Spleen (tissue), 11 donors: ENCODE measurements around the gene MACC1. TPM values are rescaled to one million over a fixed set of nuclear protein-coding genes. Genes with fewer than 3 reads are reported as not detected.

Source experiments
- DNase-seq: peaks from one replicate; pipeline ENCODE4 v3.0.0-alpha.2; 2020
- H3K27ac ChIP-seq, 8 donors: fragments of 200-600 bp; sonication (generic) in 7 of 8; 1 replicate in 4 of 8; 2 replicates in 4 of 8; pipeline versions ENCODE4 v1.5.0 to v1.8.0; 2016 to 2021; ENCODE audit warnings: inconsistent platforms in 4 of 8, mild to moderate bottlenecking in 4 of 8, moderate library complexity in 1 of 8
- H3K27me3 ChIP-seq, 7 donors: fragments of 200-600 bp; sonication (generic) in 6 of 7; replicated peaks in 1 of 7; 1 replicate in 4 of 7; 2 replicates in 3 of 7; pipeline versions ENCODE4 v1.5.0 to v1.8.0; 2016 to 2021; ENCODE audit warnings: inconsistent platforms in 3 of 7, mild to moderate bottlenecking in 1 of 7
- H3K36me3 ChIP-seq, 6 donors: fragments of 200-600 bp; sonication (generic) in 5 of 6; 1 replicate in 4 of 6; 2 replicates in 2 of 6; pipeline versions ENCODE4 v1.5.0 to v1.8.0; 2016 to 2021; ENCODE audit warnings: inconsistent platforms in 2 of 6
- H3K4me1 ChIP-seq, 6 donors: fragments of 200-600 bp; sonication (generic) in 5 of 6; 1 replicate in 3 of 6; 2 replicates in 3 of 6; pipeline versions ENCODE4 v1.5.0 to v1.8.0; 2016 to 2021; ENCODE audit warnings: inconsistent platforms in 3 of 6
- H3K4me3 ChIP-seq, 8 donors: fragments of 200-600 bp; sonication (generic) in 7 of 8; 1 replicate in 4 of 8; 2 replicates in 4 of 8; pipeline versions ENCODE4 v1.5.0 to v1.8.0; 2016 to 2021; ENCODE audit warnings: inconsistent platforms in 4 of 8, mild to moderate bottlenecking in 4 of 8, moderate library complexity in 2 of 8
- H3K9me3 ChIP-seq, 8 donors: fragments of 200-600 bp; sonication (generic) in 7 of 8; 1 replicate in 4 of 8; 2 replicates in 4 of 8; pipeline versions ENCODE4 v1.5.0 to v1.8.0; 2016 to 2021; ENCODE audit warnings: inconsistent platforms in 4 of 8
- POLR2A ChIP-seq, 3 donors: fragments of 450-650 bp; IDR thresholded peaks; one replicate each; pipeline ENCODE4 v1.5.1; 2017; ENCODE audit warnings: antibody characterized with exemption in 3 of 3, mild to moderate bottlenecking in 1 of 3
- POLR2AphosphoS5 ChIP-seq, 3 donors: sonication (generic); formaldehyde crosslinking; IDR thresholded peaks; one replicate each; pipeline ENCODE4 v1.5.1; 2017; ENCODE audit warnings: antibody characterized with exemption in 3 of 3
- WGBS, 5 donors: extraction: QIAGEN DNeasy Blood & Tissue Kit in 3 of 5; methylation state at CpG; one replicate each; pipeline versions ENCODE4 v1.1.5 to v1.1.7; 2013 to 2018; 5-methylcytosine and 5-hydroxymethylcytosine counted together
- intact Hi-C: fragments of 100-400 bp; cut with DNase I; formaldehyde crosslinking; loops from one replicate; pipeline ENCODE4 v1.15.0; 2023; ENCODE audit warnings: low total_unique reads
- polyA plus RNA-seq, 3 donors: library from polyadenylated mRNA; stranded (reverse); fragments of 200-250 nt; gene quantifications; one replicate each; pipeline ENCODE4 v1.2.1, GENCODE V29; 2013
- total RNA-seq, 7 donors: library from RNA; depleted of rRNA in 3 of 7; stranded (reverse); fragments of >200 nt in 3 of 7; fragmentation: NEBNext Ultra II Directional in 4 of 7; extraction: Animal tissue kit (Norgen Biotek cat#: 25700) in 4 of 7; gene quantifications; one replicate each; pipeline versions ENCODE4 v1.1.0 to v1.2.1, GENCODE V29; 2016 to 2021
- TF ChIP-seq, protein P1 (sequence below), 11 experiments: fragments of 200-600 bp in 7 of 11; fragments of 450-650 bp in 4 of 11; sonication (generic) in 4 of 11; IDR thresholded peaks in 8 of 11; conservative IDR thresholded peaks in 3 of 11; 1 replicate in 7 of 11; 2 replicates in 4 of 11; pipeline versions ENCODE4 v1.4.0 to v1.8.0; 2016 to 2021; ENCODE audit warnings: antibody characterized with exemption in 11 of 11, inconsistent platforms in 4 of 11, mild to moderate bottlenecking in 1 of 11
- donor health status: healthy with polysubstance abuse.
- donor health status: DM: no; HTN: no; CAD: no; lungs with moderate emphysema.
- donor health status: DM: no; HTN: no; CAD: no.
- donor health status: Bipolar disorder and iron deficiency.
- donor health status: healthy.
- donor health status: DM: no; HTN: no; CAD: no.
- donor health status: DM: yes; HTN: yes; CAD: no.

The MACC1 gene
- total and polyA plus RNA-seq, 10 donors: 0.83 to 10.6 (median 4.8) TPM

DNA sequence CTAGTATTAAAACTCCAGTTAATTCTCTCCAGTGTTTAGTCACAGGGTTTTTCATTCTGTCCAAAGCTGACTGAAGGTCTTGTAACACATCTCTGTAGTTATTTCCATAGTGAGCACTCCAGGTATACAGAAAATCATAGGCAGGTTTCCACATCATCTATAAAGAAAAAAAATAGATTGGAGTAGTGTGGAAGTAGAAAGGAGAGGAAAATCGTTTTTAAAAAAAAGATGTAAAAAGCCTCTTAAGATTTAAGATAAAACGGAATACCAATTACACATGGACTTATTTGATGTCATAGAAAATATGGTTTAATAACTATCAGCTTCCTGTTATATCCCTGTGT, 76.2 kb downstream of the MACC1 start:
- no peak overlapping the region for H3K4me3 ChIP-seq
- DNase-seq: no peak
- no peak for TF ChIP-seq POLR2AphosphoS5 (IDR thresholded peaks at IDR 0.05)
- TF ChIP-seq POLR2A (IDR thresholded peaks at IDR 0.05): no peak
- TF ChIP-seq, protein P1, sequence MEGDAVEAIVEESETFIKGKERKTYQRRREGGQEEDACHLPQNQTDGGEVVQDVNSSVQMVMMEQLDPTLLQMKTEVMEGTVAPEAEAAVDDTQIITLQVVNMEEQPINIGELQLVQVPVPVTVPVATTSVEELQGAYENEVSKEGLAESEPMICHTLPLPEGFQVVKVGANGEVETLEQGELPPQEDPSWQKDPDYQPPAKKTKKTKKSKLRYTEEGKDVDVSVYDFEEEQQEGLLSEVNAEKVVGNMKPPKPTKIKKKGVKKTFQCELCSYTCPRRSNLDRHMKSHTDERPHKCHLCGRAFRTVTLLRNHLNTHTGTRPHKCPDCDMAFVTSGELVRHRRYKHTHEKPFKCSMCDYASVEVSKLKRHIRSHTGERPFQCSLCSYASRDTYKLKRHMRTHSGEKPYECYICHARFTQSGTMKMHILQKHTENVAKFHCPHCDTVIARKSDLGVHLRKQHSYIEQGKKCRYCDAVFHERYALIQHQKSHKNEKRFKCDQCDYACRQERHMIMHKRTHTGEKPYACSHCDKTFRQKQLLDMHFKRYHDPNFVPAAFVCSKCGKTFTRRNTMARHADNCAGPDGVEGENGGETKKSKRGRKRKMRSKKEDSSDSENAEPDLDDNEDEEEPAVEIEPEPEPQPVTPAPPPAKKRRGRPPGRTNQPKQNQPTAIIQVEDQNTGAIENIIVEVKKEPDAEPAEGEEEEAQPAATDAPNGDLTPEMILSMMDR (IDR thresholded peaks at IDR 0.05 in 8 of 11, conservative IDR thresholded peaks at IDR 0.05 in 3 of 11): no peak
- no peaks in the 10 kb centered on the region for H3K36me3 ChIP-seq
- H3K9me3 ChIP-seq: no peaks in the 10 kb centered on the region
- intact Hi-C loops: no loop called here
- 73 to 83% (median 79%) methylated on average over 2 of the region's 2 CpGs for WGBS, 5 donors
- H3K4me1 ChIP-seq: no peaks in the 10 kb centered on the region
- H3K27ac ChIP-seq: no peak overlapping the region
- no peaks in the 10 kb centered on the region for H3K27me3 ChIP-seq

- H3K36me3 ChIP-seq: no peaks in the 10 kb centered on the region
- no peak for TF ChIP-seq POLR2A (IDR thresholded peaks at IDR 0.05)
- TF ChIP-seq POLR2AphosphoS5 (IDR thresholded peaks at IDR 0.05): no peak
- TF ChIP-seq, protein P1 (IDR thresholded peaks at IDR 0.05 in 8 of 11, conservative IDR thresholded peaks at IDR 0.05 in 3 of 11): no peak
- H3K9me3 ChIP-seq: no peaks in the 10 kb centered on the region
- H3K27ac ChIP-seq: no peak overlapping the region
- H3K27me3 ChIP-seq: no peaks in the 10 kb centered on the region
- intact Hi-C loops: no loop called here
- no peaks in the 10 kb centered on the region for H3K4me1 ChIP-seq
- WGBS, 5 donors: 72 to 81% (median 74%) methylated on average over 4 of the region's 4 CpGs
- no peak for DNase-seq
- H3K4me3 ChIP-seq: no peak overlapping the region
These were observed 76.7 kb downstream of the MACC1 start for GRCh38 chr7:20140291-20141001.

- Histone ChIP-seq H3K27me3 (no peaks in the 10 kb centered on the region), H3K36me3 (no peaks in the 10 kb centered on the region), H3K27ac (no peak overlapping the region), H3K4me1 (no peaks in the 10 kb centered on the region), H3K4me3 (no peak overlapping the region), H3K9me3 (no peaks in the 10 kb centered on the region)
- TF ChIP-seq POLR2AphosphoS5 (IDR thresholded peaks at IDR 0.05): no peak
- TF ChIP-seq POLR2A (IDR thresholded peaks at IDR 0.05): no peak
- TF ChIP-seq, protein P1 (IDR thresholded peaks at IDR 0.05 in 8 of 11, conservative IDR thresholded peaks at IDR 0.05 in 3 of 11): no peak
- intact Hi-C loops: no loop called here
- WGBS, 5 donors: 95 to 99% (median 98%) methylated on average over 2 of the region's 2 CpGs
- no peak for DNase-seq
These were observed 80.5 kb downstream of the MACC1 start for GRCh38 chr7:20136647-20137046.

DNA sequence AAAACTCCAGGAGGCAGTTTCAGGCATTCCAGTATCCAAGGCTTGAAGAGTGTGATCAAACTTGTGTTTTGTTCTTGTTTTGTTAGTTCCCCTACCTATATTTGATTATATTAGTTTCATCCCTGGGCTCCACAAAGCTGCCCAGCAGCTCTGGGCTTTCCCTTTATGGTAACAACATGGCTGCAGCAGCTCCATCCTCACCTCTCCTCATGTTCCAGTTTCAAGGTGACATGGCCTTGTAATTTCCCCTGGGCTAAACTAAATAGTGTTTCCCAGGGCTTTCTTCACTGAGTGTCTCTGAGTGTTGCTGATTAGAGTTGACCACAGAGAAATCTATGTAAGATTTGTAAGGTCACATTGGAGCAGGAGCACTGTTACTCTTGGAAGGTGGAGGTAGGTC, 83.4 kb downstream of the MACC1 start:
- Histone ChIP-seq H3K9me3 (no peaks in the 10 kb centered on the region), H3K4me1 (no peaks in the 10 kb centered on the region), H3K36me3 (no peaks in the 10 kb centered on the region), H3K4me3 (no peak overlapping the region), H3K27me3 (no peaks in the 10 kb centered on the region), H3K27ac (no peak overlapping the region)
- DNase-seq: no peak
- no peak for TF ChIP-seq POLR2A (IDR thresholded peaks at IDR 0.05)
- TF ChIP-seq, protein P1 (IDR thresholded peaks at IDR 0.05 in 8 of 11, conservative IDR thresholded peaks at IDR 0.05 in 3 of 11): no peak
- intact Hi-C loops: no loop called here
